K562 (cell line): ENCODE data around the gene FAM89B. TPM values are rescaled to one million over a fixed set of nuclear protein-coding genes. Genes with fewer than 3 reads are reported as not detected.
A peak's percentile ranks its signal among the peaks of the same experiment; 100 is the strongest.

Source experiments
- ARNT ChIP-seq, 2 experiments: fragments of 450-650 bp; IDR thresholded peaks; 2 replicates each; pipeline ENCODE4 v1.6.1; 2016; ENCODE audit warnings: mild to moderate bottlenecking in 1 of 2
- COPS2 ChIP-seq: fragments of 450-650 bp; conservative IDR thresholded peaks from 2 replicates; pipeline ENCODE4 v1.6.1; 2016; ENCODE audit warnings: mild to moderate bottlenecking, moderate library complexity
- FOXA1 ChIP-seq: fragments of 450-650 bp; IDR thresholded peaks from 2 replicates; pipeline ENCODE4 v1.6.1; 2016; ENCODE audit warnings: mild to moderate bottlenecking, borderline replicate concordance
- MAFK ChIP-seq: IDR thresholded peaks from 2 replicates; pipeline ENCODE4 v1.6.1; 2011; ENCODE audit warnings: low read length, improper control_type of control experiment
- MIER1 ChIP-seq: fragments of 450-650 bp; IDR thresholded peaks from 2 replicates; pipeline ENCODE4 v1.6.1; 2016; ENCODE audit warnings: antibody characterized with exemption, mild to moderate bottlenecking, low read depth
- PHTF2 ChIP-seq: fragments of 250-450 bp; sonication (Bioruptor Pico); IDR thresholded peaks from 2 replicates; pipeline ENCODE4 v1.5.0; 2021; ENCODE audit warnings: mild to moderate bottlenecking
- RFX1 ChIP-seq: fragments of 450-650 bp; IDR thresholded peaks from 2 replicates; pipeline ENCODE4 v1.6.1; 2016; ENCODE audit warnings: mild to moderate bottlenecking, moderate library complexity
- SNRNP70 ChIP-seq: fragments of 200-400 bp; formaldehyde crosslinking; optimal IDR thresholded peaks from 2 replicates; pipeline ENCODE3; 2017; ENCODE audit warnings: low read depth, low read length
- SREBF2 ChIP-seq: sonication (generic); formaldehyde crosslinking; IDR thresholded peaks from 2 replicates; pipeline ENCODE4 v1.4.0; 2020; ENCODE audit warnings: mild to moderate bottlenecking, missing genetic modification reagents
- U2AF1 ChIP-seq: fragments of 200-400 bp; formaldehyde crosslinking; optimal IDR thresholded peaks from 2 replicates; pipeline ENCODE3; 2017; ENCODE audit warnings: mild to moderate bottlenecking, low read depth, low read length, moderate library complexity
- ZBTB49 ChIP-seq: sonication (generic); formaldehyde crosslinking; IDR thresholded peaks from 2 replicates; pipeline ENCODE4 v1.8.0; 2022; ENCODE audit warnings: missing genetic modification reagents, mild to moderate bottlenecking, borderline replicate concordance
- ZFP36 ChIP-seq: fragments of 150-350 bp; IDR thresholded peaks from 2 replicates; pipeline ENCODE4 v1.6.1; 2018; ENCODE audit warnings: low read length, low read depth; ENCODE audit not compliant: partially characterized antibody
- ZNF124 ChIP-seq: sonication (generic); formaldehyde crosslinking; IDR thresholded peaks from 2 replicates; pipeline ENCODE4 v1.8.1; 2022; ENCODE audit warnings: missing genetic modification reagents
- ZNF384 ChIP-seq: IDR thresholded peaks from 2 replicates; pipeline ENCODE4 v1.6.1; 2012; ENCODE audit warnings: low read depth, low read length, improper control_type of control experiment
- ZSCAN32 ChIP-seq: fragments of 450-650 bp; formaldehyde crosslinking; IDR thresholded peaks from 2 replicates; pipeline ENCODE4 v1.4.0; 2020; ENCODE audit warnings: mild to moderate bottlenecking, moderate library complexity
- polyA plus RNA-seq, 8 experiments: library from polyadenylated mRNA; depleted of rRNA in 4 of 8; stranded (reverse) in 5 of 8; unstranded in 3 of 8; fragments of >200 nt; fragmentation: Nextera tagmentation in 2 of 8; fragmentation: Illumina TruSeq in 1 of 8; extraction: Ambion mirVana in 2 of 8; extraction: Trizol in 1 of 8; gene quantifications; 2 replicates each; pipeline versions ENCODE4 v1.2.1 to v1.2.3, GENCODE V29; 2011 to 2014; ENCODE audit warnings: inconsistent platforms in 1 of 8, missing spikeins in 1 of 8
- total RNA-seq, 7 experiments: library from RNA; depleted of rRNA in 6 of 7; stranded (reverse); fragments of >200 nt in 6 of 7; fragmentation: Illumina TruSeq in 2 of 7; extraction: Trizol in 2 of 7; gene quantifications; 2 replicates each; pipeline versions ENCODE4 v1.2.1 to v1.2.3, GENCODE V29; 2011 to 2021; ENCODE audit warnings: low replicate concordance in 1 of 7
- TF ChIP-seq, protein P1 (sequence below): fragments of 250-450 bp; sonication (Bioruptor Pico); IDR thresholded peaks from 2 replicates; pipeline ENCODE4 v1.5.0; 2021
- TF ChIP-seq, protein P2 (sequence below): sonication (generic); formaldehyde crosslinking; IDR thresholded peaks from 2 replicates; pipeline ENCODE4 v1.8.0; 2022; ENCODE audit warnings: mild to moderate bottlenecking, missing genetic modification reagents, borderline replicate concordance
- TF ChIP-seq, protein P3 (sequence below): IDR thresholded peaks from 2 replicates; pipeline ENCODE4 v1.6.1; 2012; ENCODE audit warnings: low read depth, low read length, improper control_type of control experiment, borderline replicate concordance
- TF ChIP-seq, protein P4 (sequence below), 2 experiments: IDR thresholded peaks; 2 replicates each; pipeline ENCODE4 v1.6.1; 2011; ENCODE audit warnings: borderline replicate concordance in 1 of 2, control low read depth in 1 of 2, low read depth in 1 of 2, low read length in 1 of 2, mild to moderate bottlenecking in 1 of 2, mixed read lengths in 1 of 2, moderate library complexity in 1 of 2; ENCODE audit not compliant: insufficient read depth in 1 of 2, insufficient read length in 1 of 2, poor library complexity in 1 of 2, severe bottlenecking in 1 of 2; ENCODE audit errors: extremely low read depth in 1 of 2

The FAM89B gene
- total and polyA plus RNA-seq, 9 of the 15 experiments (the other 6 are each of a cell fraction or from before 2014, with no cell fraction given) = 0.32 to 27.6 (median 11.9) TPM

DNA sequence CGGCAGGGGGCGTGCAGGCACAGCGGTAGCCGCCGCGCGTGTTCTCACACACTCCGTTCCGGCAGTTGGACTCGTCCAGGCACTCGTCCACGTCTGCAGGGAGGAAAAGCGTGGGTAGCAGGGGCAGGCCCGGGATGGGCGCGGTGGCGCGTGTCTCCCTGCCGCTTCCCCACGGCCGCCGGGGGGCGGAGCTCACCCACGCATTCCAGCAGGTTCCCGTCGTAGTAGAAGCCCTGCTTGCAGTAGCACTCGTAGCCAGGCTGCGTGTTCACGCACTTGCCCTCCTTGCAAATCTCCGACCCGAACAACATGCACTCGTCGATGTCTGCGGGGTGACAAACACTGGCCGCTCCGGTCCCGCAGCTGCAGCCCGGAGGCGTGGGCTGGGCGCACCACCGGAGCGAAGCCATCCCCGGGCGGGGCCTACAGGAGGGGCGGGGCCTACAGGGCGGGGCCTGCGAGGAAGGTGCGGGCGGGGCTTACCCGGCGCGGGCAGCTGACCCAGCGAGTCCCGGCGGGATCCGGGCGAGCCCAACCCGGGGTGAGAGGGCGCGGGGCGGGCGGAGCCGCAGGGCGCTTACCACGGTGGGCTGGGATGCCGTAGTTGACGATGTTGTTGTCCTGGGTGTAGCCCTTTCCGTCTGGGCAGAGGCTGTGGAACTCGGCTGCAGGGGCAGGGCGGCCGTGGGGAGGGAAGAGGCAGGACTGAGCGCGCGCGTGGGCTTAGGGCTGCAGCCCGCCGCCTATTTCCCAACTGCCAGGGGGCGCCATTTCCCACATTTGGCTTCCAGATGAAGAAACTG lies 31.8 kb upstream of the FAM89B start (continued):
- TF ChIP-seq FOXA1 = no peak
- TF ChIP-seq ZNF384 = no peak; the same call in 1 of the 2 replicates
- TF ChIP-seq ZSCAN32 = no peak
- TF ChIP-seq COPS2 = no peak
- TF ChIP-seq, protein P1, sequence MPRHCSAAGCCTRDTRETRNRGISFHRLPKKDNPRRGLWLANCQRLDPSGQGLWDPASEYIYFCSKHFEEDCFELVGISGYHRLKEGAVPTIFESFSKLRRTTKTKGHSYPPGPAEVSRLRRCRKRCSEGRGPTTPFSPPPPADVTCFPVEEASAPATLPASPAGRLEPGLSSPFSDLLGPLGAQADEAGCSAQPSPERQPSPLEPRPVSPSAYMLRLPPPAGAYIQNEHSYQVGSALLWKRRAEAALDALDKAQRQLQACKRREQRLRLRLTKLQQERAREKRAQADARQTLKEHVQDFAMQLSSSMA = no peak
- TF ChIP-seq ZNF124 (CRISPR knock-in tag) = no peak
- TF ChIP-seq, protein P2, sequence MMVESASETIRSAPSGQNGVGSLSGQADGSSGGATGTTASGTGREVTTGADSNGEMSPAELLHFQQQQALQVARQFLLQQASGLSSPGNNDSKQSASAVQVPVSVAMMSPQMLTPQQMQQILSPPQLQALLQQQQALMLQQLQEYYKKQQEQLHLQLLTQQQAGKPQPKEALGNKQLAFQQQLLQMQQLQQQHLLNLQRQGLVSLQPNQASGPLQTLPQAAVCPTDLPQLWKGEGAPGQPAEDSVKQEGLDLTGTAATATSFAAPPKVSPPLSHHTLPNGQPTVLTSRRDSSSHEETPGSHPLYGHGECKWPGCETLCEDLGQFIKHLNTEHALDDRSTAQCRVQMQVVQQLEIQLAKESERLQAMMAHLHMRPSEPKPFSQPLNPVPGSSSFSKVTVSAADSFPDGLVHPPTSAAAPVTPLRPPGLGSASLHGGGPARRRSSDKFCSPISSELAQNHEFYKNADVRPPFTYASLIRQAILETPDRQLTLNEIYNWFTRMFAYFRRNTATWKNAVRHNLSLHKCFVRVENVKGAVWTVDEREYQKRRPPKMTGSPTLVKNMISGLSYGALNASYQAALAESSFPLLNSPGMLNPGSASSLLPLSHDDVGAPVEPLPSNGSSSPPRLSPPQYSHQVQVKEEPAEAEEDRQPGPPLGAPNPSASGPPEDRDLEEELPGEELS (CRISPR knock-in tag) = no peak; the same call in 1 of the 2 replicates
- TF ChIP-seq ZFP36 = no peak
- no peak for TF ChIP-seq ZBTB49
- no peak for TF ChIP-seq PHTF2
- TF ChIP-seq MAFK = no peak
- no peak for TF ChIP-seq SREBF2 (CRISPR knock-in tag)
- TF ChIP-seq MIER1 = no peak
- TF ChIP-seq ARNT (IDR thresholded peaks at IDR 0.05) = no peak
- TF ChIP-seq, protein P3, sequence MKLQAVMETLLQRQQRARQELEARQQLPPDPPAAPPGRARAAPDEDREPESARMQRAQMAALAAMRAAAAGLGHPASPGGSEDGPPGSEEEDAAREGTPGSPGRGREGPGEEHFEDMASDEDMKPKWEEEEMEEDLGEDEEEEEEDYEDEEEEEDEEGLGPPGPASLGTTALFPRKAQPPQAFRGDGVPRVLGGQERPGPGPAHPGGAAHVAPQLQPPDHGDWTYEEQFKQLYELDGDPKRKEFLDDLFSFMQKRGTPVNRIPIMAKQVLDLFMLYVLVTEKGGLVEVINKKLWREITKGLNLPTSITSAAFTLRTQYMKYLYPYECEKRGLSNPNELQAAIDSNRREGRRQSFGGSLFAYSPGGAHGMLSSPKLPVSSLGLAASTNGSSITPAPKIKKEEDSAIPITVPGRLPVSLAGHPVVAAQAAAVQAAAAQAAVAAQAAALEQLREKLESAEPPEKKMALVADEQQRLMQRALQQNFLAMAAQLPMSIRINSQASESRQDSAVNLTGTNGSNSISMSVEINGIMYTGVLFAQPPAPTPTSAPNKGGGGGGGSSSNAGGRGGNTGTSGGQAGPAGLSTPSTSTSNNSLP = no peak
- TF ChIP-seq, protein P4, sequence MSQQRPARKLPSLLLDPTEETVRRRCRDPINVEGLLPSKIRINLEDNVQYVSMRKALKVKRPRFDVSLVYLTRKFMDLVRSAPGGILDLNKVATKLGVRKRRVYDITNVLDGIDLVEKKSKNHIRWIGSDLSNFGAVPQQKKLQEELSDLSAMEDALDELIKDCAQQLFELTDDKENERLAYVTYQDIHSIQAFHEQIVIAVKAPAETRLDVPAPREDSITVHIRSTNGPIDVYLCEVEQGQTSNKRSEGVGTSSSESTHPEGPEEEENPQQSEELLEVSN (IDR thresholded peaks at IDR 0.05; ENCODE audit: borderline replicate concordance in 1 of 2, extremely low read depth in 1 of 2, insufficient read depth in 1 of 2, insufficient read length in 1 of 2, low read depth in 1 of 2, low read length in 1 of 2, poor library complexity in 1 of 2, severe bottlenecking in 1 of 2) = peak; percentile 28 to 55
- no peak for TF ChIP-seq RFX1
- TF ChIP-seq SNRNP70 = no peak
- TF ChIP-seq U2AF1 = no peak
